ENCODE measurements around the gene MUC3A. TPM values are rescaled to one million over a fixed set of nuclear protein-coding genes. Genes with fewer than 3 reads are reported as not detected.
"Not testable (repeated sequence)": the region's sequence is repeated elsewhere in the genome, so short reads cannot be mapped to it uniquely, and the experiment has no call there.

MUC3A gene
- total RNA-seq, 1 donor from 2014 or later = 2.0 TPM

GRCh38 chr7:100929808-100930174, 19.5 kb upstream of the MUC3A start:
- peaks cover 17% of the 10 kb centered on the region for H3K4me1 Mint-ChIP-seq

GRCh38 chr7:100933734-100934133, 15.6 kb upstream of the MUC3A start:
- no peak for TF ChIP-seq CTCF (IDR thresholded peaks at IDR 0.05; ENCODE audit: unreplicated experiment)
- Mint-ChIP-seq H3K27ac (no peak overlapping the region), H3K9me3 (peaks cover 12% of the 10 kb centered on the region), H3K4me3 (no peak overlapping the region), H3K4me1 (peaks cover 17% of the 10 kb centered on the region), H3K27me3 (ENCODE audit: low read depth) (no peaks in the 10 kb centered on the region), H3K36me3 (peaks cover 10% of the 10 kb centered on the region)
- no peak for DNase-seq (ENCODE audit: low spot score in 2 of 2, unreplicated experiment in 2 of 2)

More at GRCh38 chr7:100929808-100930174, 19.5 kb upstream of the MUC3A start:
- peaks cover 10% of the 10 kb centered on the region for H3K36me3 Mint-ChIP-seq
- DNase-seq (ENCODE audit: low spot score in 2 of 2, unreplicated experiment in 2 of 2) = no peak
- H3K4me3 Mint-ChIP-seq = no peak overlapping the region
- peaks cover 12% of the 10 kb centered on the region for H3K9me3 Mint-ChIP-seq
- H3K27ac Mint-ChIP-seq = peak overlapping the region; percentile 94
- no peak for TF ChIP-seq CTCF (IDR thresholded peaks at IDR 0.05; ENCODE audit: unreplicated experiment)
- H3K27me3 Mint-ChIP-seq (ENCODE audit: low read depth) = no peaks in the 10 kb centered on the region

- H3K4me1 Mint-ChIP-seq; DNase-seq (ENCODE audit: low spot score in 2 of 2, unreplicated experiment in 2 of 2); H3K27ac Mint-ChIP-seq; H3K27me3 Mint-ChIP-seq (ENCODE audit: low read depth); H3K4me3 Mint-ChIP-seq: not testable (repeated sequence)
- H3K36me3 Mint-ChIP-seq = peaks cover 11% of the 10 kb centered on the region
- peaks cover 18% of the 10 kb centered on the region for H3K9me3 Mint-ChIP-seq
These were observed 14.0 kb upstream of the MUC3A start for GRCh38 chr7:100935381-100935780.

- DNase-seq (ENCODE audit: low spot score in 2 of 2, unreplicated experiment in 2 of 2); H3K27me3 Mint-ChIP-seq (ENCODE audit: low read depth); H3K27ac Mint-ChIP-seq; H3K36me3 Mint-ChIP-seq; H3K4me3 Mint-ChIP-seq; H3K4me1 Mint-ChIP-seq: not testable (repeated sequence)
- peaks cover 15% of the 10 kb centered on the region for H3K9me3 Mint-ChIP-seq
These were observed 13.2 kb upstream of the MUC3A start for GRCh38 chr7:100936167-100936566.

- Mint-ChIP-seq H3K27me3 (ENCODE audit: low read depth) (peaks cover 5% of the 10 kb centered on the region), H3K27ac (peak overlapping the region; percentile 41), H3K4me3 (peak overlapping the region; percentile 3), H3K4me1 (peaks cover 9% of the 10 kb centered on the region), H3K9me3 (peaks cover 7% of the 10 kb centered on the region), H3K36me3 (peaks cover 2% of the 10 kb centered on the region)
- TF ChIP-seq CTCF (IDR thresholded peaks at IDR 0.05; ENCODE audit: unreplicated experiment) = no peak
- DNase-seq (ENCODE audit: low spot score in 2 of 2, unreplicated experiment in 2 of 2) = no peak
These were observed 7.1 kb upstream of the MUC3A start for GRCh38 chr7:100942045-100942774.

- Mint-ChIP-seq H3K27me3 (ENCODE audit: low read depth) (peaks cover 5% of the 10 kb centered on the region), H3K9me3 (peaks cover 7% of the 10 kb centered on the region), H3K36me3 (peaks cover 2% of the 10 kb centered on the region), H3K27ac (no peak overlapping the region), H3K4me1 (peaks cover 9% of the 10 kb centered on the region), H3K4me3 (no peak overlapping the region)
- no peak for DNase-seq (ENCODE audit: low spot score in 2 of 2, unreplicated experiment in 2 of 2)
- no peak for TF ChIP-seq CTCF (IDR thresholded peaks at IDR 0.05; ENCODE audit: unreplicated experiment)
These were observed 5.6 kb upstream of the MUC3A start for GRCh38 chr7:100943693-100944092.

Data from mesothelial cell of epicardium (in vitro differentiated cells).